HepG2 (cell line): ENCODE results near the gene H2AZ1. TPM values are rescaled to one million over a fixed set of nuclear protein-coding genes. Genes with fewer than 3 reads are reported as not detected.

ENCODE experiments used
- ARID2 ChIP-seq: sonication (generic); formaldehyde crosslinking; IDR thresholded peaks from 2 replicates; pipeline ENCODE4 v1.8.1; 2022; ENCODE audit warnings: mild to moderate bottlenecking, missing genetic modification reagents, borderline replicate concordance
- ASH2L ChIP-seq: fragments of 300-600, 200-600 bp; sonication (generic); IDR thresholded peaks from 2 replicates; pipeline ENCODE4 v1.7.0; 2017; ENCODE audit warnings: low read depth, mild to moderate bottlenecking, moderate library complexity, mixed read lengths, low read length; ENCODE audit not compliant: insufficient read length
- CREM ChIP-seq, 2 experiments: sonication (generic) in 1 of 2; formaldehyde crosslinking in 1 of 2; IDR thresholded peaks; 2 replicates each; pipeline versions ENCODE4 v1.4.0 to v1.6.1; 2016 to 2020; ENCODE audit warnings: antibody characterized with exemption in 1 of 2, mild to moderate bottlenecking in 1 of 2, missing genetic modification reagents in 1 of 2
- MIXL1 ChIP-seq: IDR thresholded peaks from 2 replicates; pipeline ENCODE4 v1.6.1; 2016
- NFIC ChIP-seq: IDR thresholded peaks from 2 replicates; pipeline ENCODE4 v1.6.1; 2012; ENCODE audit warnings: mild to moderate bottlenecking, low read length, inconsistent platforms
- POLR2AphosphoS5 ChIP-seq: IDR thresholded peaks from 2 replicates; pipeline ENCODE4 v1.6.1; 2012; ENCODE audit warnings: low read depth, low read length
- SP140L ChIP-seq: sonication (generic); formaldehyde crosslinking; IDR thresholded peaks from 2 replicates; pipeline ENCODE4 v1.4.0; 2020; ENCODE audit warnings: missing genetic modification reagents, borderline replicate concordance
- SP4 ChIP-seq: sonication (generic); formaldehyde crosslinking; IDR thresholded peaks from 2 replicates; pipeline ENCODE4 v1.8.1; 2023; ENCODE audit warnings: mild to moderate bottlenecking, missing genetic modification reagents
- ZNF292 ChIP-seq: sonication (generic); formaldehyde crosslinking; IDR thresholded peaks from 2 replicates; pipeline ENCODE4 v1.8.1; 2022; ENCODE audit warnings: mild to moderate bottlenecking, low read depth, missing genetic modification reagents, borderline replicate concordance
- ZNF550 ChIP-seq: sonication (generic); formaldehyde crosslinking; IDR thresholded peaks from 2 replicates; pipeline ENCODE4 v1.4.0; 2020; ENCODE audit warnings: mild to moderate bottlenecking, missing genetic modification reagents, borderline replicate concordance
- ZNF7 ChIP-seq: IDR thresholded peaks from 2 replicates; pipeline ENCODE4 v1.6.1; 2016; ENCODE audit warnings: missing biosample characterization, missing genetic modification reagents
- ZNF766 ChIP-seq: sonication (generic); formaldehyde crosslinking; IDR thresholded peaks from 2 replicates; pipeline ENCODE4 v1.5.0; 2020; ENCODE audit warnings: missing genetic modification reagents, borderline replicate concordance
- ZSCAN25 ChIP-seq: sonication (generic); formaldehyde crosslinking; IDR thresholded peaks from 2 replicates; pipeline ENCODE4 v1.8.0; 2022; ENCODE audit warnings: mild to moderate bottlenecking, missing genetic modification reagents
- polyA plus RNA-seq, 8 experiments: library from polyadenylated mRNA; depleted of rRNA in 3 of 8; stranded (reverse) in 7 of 8; unstranded in 1 of 8; fragments of >200 nt; fragmentation: Illumina TruSeq in 4 of 8; extraction: Trizol in 4 of 8; gene quantifications; 2 replicates each; pipeline versions ENCODE4 v1.2.1 to v1.2.3, GENCODE V29; 2011 to 2016; ENCODE audit warnings: low read depth in 4 of 8, missing spikeins in 1 of 8, mixed read lengths in 1 of 8; ENCODE audit not compliant: insufficient read depth in 1 of 8
- total RNA-seq, 5 experiments: library from RNA; depleted of rRNA; stranded (reverse); fragments of >200 nt; fragmentation: Illumina TruSeq; extraction: Trizol; gene quantifications; 2 replicates each; pipeline ENCODE4 v1.2.3, GENCODE V29; 2016; ENCODE audit warnings: low read depth in 1 of 5
- TF ChIP-seq, protein P1 (sequence below): sonication (generic); formaldehyde crosslinking; IDR thresholded peaks from 2 replicates; pipeline ENCODE4 v1.4.0; 2020; ENCODE audit warnings: missing genetic modification reagents
- TF ChIP-seq, protein P2 (sequence below): sonication (generic); formaldehyde crosslinking; IDR thresholded peaks from 2 replicates; pipeline ENCODE4 v1.4.0; 2020; ENCODE audit warnings: mild to moderate bottlenecking, missing genetic modification reagents
- TF ChIP-seq, protein P3 (sequence below): sonication (generic); formaldehyde crosslinking; IDR thresholded peaks from 2 replicates; pipeline ENCODE4 v1.4.0; 2020; ENCODE audit warnings: mild to moderate bottlenecking, missing genetic modification reagents
- TF ChIP-seq, protein P4 (sequence below): IDR thresholded peaks from 2 replicates; pipeline ENCODE4 v1.6.1; 2016; ENCODE audit warnings: mild to moderate bottlenecking, missing biosample characterization, missing genetic modification reagents

H2AZ1 gene
- total and polyA plus RNA-seq, 2 of the 13 experiments (the other 11 are each of a cell fraction or from before 2014, with no cell fraction given): 301 to 574 TPM

DNA sequence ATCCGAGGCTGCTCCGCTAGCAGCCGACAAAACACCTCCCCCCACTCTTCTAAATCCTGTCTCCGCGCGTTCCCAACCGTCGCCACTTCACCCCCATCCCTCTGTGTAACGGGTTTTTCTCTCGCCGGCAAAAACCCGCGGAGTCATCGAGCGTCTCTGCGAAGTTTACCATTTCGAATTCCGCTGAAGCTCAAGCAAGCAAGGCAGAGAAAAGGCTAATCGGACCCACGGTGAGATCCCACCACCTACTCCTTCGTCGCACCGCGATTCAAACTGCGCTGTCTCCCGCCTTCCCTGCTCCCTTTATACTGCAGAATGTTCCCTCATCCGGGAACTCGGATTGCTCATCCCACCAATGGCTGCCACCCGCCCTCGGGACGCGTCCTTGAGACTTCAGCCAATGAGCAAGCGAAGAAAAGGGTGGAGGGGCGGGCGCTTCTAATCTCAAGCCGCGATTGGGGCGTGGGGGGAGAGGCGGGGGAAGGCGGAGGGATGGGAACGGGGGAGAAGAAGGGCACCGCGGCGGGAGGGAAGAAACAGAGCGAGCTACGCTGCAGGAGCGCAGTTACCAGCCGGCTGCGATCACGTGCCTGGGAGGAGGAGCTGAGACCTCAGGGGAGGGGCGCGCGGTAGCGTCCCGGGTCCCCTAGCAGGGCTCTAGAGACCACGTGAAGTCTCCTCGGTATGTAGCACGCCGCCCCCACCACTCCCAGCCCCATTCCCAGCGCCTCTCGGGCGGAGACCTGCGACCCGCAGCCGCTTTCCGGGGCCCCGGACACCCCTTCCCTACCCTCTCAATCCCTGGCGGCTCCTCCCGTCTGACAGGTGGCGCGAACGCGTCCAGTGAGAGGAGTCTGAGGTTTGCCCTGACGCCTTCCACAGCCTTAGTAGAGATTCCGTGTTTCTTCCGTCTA is at the start of gene H2AZ1 (continued):
- TF ChIP-seq, protein P1, sequence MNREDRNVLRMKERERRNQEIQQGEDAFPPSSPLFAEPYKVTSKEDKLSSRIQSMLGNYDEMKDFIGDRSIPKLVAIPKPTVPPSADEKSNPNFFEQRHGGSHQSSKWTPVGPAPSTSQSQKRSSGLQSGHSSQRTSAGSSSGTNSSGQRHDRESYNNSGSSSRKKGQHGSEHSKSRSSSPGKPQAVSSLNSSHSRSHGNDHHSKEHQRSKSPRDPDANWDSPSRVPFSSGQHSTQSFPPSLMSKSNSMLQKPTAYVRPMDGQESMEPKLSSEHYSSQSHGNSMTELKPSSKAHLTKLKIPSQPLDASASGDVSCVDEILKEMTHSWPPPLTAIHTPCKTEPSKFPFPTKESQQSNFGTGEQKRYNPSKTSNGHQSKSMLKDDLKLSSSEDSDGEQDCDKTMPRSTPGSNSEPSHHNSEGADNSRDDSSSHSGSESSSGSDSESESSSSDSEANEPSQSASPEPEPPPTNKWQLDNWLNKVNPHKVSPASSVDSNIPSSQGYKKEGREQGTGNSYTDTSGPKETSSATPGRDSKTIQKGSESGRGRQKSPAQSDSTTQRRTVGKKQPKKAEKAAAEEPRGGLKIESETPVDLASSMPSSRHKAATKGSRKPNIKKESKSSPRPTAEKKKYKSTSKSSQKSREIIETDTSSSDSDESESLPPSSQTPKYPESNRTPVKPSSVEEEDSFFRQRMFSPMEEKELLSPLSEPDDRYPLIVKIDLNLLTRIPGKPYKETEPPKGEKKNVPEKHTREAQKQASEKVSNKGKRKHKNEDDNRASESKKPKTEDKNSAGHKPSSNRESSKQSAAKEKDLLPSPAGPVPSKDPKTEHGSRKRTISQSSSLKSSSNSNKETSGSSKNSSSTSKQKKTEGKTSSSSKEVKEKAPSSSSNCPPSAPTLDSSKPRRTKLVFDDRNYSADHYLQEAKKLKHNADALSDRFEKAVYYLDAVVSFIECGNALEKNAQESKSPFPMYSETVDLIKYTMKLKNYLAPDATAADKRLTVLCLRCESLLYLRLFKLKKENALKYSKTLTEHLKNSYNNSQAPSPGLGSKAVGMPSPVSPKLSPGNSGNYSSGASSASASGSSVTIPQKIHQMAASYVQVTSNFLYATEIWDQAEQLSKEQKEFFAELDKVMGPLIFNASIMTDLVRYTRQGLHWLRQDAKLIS: 0 out of 2 replicates have a peak, but pooled peaks have one; percentile 39
- TF ChIP-seq ZNF292 (CRISPR knock-in tag) (peak; percentile 82; the same call in 1 of the 2 replicates), ZNF7 (CRISPR knock-in tag) (no peak), SP140L (CRISPR knock-in tag) (0 out of 2 replicates have a peak, but pooled peaks have one; percentile 48), ZNF550 (no peak), SP4 (no peak; the same call in 1 of the 2 replicates), ARID2 (CRISPR knock-in tag) (peak; percentile 81; the same call in 1 of the 2 replicates), NFIC (no peak), POLR2AphosphoS5 (peak; percentile 99), ASH2L (peak; percentile 70), CREM (IDR thresholded peaks at IDR 0.05) (peak; percentile 70), CREM (CRISPR knock-in tag; IDR thresholded peaks at IDR 0.05) (no peak), ZNF766 (CRISPR knock-in tag) (no peak), MIXL1 (CRISPR knock-in tag) (no peak), ZSCAN25 (no peak)
- TF ChIP-seq, protein P2, sequence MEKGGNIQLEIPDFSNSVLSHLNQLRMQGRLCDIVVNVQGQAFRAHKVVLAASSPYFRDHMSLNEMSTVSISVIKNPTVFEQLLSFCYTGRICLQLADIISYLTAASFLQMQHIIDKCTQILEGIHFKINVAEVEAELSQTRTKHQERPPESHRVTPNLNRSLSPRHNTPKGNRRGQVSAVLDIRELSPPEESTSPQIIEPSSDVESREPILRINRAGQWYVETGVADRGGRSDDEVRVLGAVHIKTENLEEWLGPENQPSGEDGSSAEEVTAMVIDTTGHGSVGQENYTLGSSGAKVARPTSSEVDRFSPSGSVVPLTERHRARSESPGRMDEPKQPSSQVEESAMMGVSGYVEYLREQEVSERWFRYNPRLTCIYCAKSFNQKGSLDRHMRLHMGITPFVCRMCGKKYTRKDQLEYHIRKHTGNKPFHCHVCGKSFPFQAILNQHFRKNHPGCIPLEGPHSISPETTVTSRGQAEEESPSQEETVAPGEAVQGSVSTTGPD (CRISPR knock-in tag): no peak
- TF ChIP-seq, protein P3, sequence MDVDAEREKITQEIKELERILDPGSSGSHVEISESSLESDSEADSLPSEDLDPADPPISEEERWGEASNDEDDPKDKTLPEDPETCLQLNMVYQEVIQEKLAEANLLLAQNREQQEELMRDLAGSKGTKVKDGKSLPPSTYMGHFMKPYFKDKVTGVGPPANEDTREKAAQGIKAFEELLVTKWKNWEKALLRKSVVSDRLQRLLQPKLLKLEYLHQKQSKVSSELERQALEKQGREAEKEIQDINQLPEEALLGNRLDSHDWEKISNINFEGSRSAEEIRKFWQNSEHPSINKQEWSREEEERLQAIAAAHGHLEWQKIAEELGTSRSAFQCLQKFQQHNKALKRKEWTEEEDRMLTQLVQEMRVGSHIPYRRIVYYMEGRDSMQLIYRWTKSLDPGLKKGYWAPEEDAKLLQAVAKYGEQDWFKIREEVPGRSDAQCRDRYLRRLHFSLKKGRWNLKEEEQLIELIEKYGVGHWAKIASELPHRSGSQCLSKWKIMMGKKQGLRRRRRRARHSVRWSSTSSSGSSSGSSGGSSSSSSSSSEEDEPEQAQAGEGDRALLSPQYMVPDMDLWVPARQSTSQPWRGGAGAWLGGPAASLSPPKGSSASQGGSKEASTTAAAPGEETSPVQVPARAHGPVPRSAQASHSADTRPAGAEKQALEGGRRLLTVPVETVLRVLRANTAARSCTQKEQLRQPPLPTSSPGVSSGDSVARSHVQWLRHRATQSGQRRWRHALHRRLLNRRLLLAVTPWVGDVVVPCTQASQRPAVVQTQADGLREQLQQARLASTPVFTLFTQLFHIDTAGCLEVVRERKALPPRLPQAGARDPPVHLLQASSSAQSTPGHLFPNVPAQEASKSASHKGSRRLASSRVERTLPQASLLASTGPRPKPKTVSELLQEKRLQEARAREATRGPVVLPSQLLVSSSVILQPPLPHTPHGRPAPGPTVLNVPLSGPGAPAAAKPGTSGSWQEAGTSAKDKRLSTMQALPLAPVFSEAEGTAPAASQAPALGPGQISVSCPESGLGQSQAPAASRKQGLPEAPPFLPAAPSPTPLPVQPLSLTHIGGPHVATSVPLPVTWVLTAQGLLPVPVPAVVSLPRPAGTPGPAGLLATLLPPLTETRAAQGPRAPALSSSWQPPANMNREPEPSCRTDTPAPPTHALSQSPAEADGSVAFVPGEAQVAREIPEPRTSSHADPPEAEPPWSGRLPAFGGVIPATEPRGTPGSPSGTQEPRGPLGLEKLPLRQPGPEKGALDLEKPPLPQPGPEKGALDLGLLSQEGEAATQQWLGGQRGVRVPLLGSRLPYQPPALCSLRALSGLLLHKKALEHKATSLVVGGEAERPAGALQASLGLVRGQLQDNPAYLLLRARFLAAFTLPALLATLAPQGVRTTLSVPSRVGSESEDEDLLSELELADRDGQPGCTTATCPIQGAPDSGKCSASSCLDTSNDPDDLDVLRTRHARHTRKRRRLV: no peak
- TF ChIP-seq, protein P4, sequence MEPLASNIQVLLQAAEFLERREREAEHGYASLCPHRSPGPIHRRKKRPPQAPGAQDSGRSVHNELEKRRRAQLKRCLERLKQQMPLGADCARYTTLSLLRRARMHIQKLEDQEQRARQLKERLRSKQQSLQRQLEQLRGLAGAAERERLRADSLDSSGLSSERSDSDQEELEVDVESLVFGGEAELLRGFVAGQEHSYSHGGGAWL: no peak; the same call in 1 of the 2 replicates
